HepG2 (cell line): ENCODE measurements around the gene TLCD3B. TPM values are rescaled to one million over a fixed set of nuclear protein-coding genes. Genes with fewer than 3 reads are reported as not detected.
A peak's percentile ranks its signal among the peaks of the same experiment; 100 is the strongest.

Experiments used
- KDM5B ChIP-seq: sonication (generic); formaldehyde crosslinking; IDR thresholded peaks from 2 replicates; pipeline ENCODE4 v1.4.0; 2020; ENCODE audit warnings: missing genetic modification reagents, mild to moderate bottlenecking, borderline replicate concordance
- KMT2A ChIP-seq: sonication (generic); formaldehyde crosslinking; IDR thresholded peaks from 2 replicates; pipeline ENCODE4 v1.4.0; 2020; ENCODE audit warnings: missing genetic modification reagents
- MEF2D ChIP-seq: sonication (generic); formaldehyde crosslinking; IDR thresholded peaks from 2 replicates; pipeline ENCODE4 v1.5.1; 2020; ENCODE audit warnings: mild to moderate bottlenecking, missing genetic modification reagents
- MLLT10 ChIP-seq: sonication (generic); formaldehyde crosslinking; IDR thresholded peaks from 2 replicates; pipeline ENCODE4 v1.4.0; 2020; ENCODE audit warnings: missing genetic modification reagents
- MTF2 ChIP-seq: sonication (generic); formaldehyde crosslinking; IDR thresholded peaks from 2 replicates; pipeline ENCODE4 v1.5.0; 2020; ENCODE audit warnings: missing genetic modification reagents, borderline replicate concordance
- NR2F2 ChIP-seq: IDR thresholded peaks from 2 replicates; pipeline ENCODE4 v1.6.1; 2012; ENCODE audit warnings: low read depth, inconsistent platforms, borderline replicate concordance
- POLR2AphosphoS5 ChIP-seq: IDR thresholded peaks from 2 replicates; pipeline ENCODE4 v1.6.1; 2012; ENCODE audit warnings: low read depth, low read length
- REPIN1 ChIP-seq: sonication (generic); formaldehyde crosslinking; IDR thresholded peaks from 2 replicates; pipeline ENCODE4 v1.8.0; 2022; ENCODE audit warnings: missing genetic modification reagents, low read depth, mild to moderate bottlenecking, borderline replicate concordance
- RFX5 ChIP-seq: IDR thresholded peaks from 2 replicates; pipeline ENCODE4 v1.6.1; 2011; ENCODE audit warnings: low read depth, low read length, improper control_type of control experiment
- SALL2 ChIP-seq: sonication (generic); formaldehyde crosslinking; IDR thresholded peaks from 2 replicates; pipeline ENCODE4 v1.8.1; 2023; ENCODE audit warnings: mild to moderate bottlenecking, missing genetic modification reagents, inconsistent platforms
- SMAD1 ChIP-seq: sonication (generic); formaldehyde crosslinking; IDR thresholded peaks from 2 replicates; pipeline ENCODE4 v1.4.0; 2020; ENCODE audit warnings: missing genetic modification reagents, low read depth, mild to moderate bottlenecking, borderline replicate concordance
- SP140L ChIP-seq: sonication (generic); formaldehyde crosslinking; IDR thresholded peaks from 2 replicates; pipeline ENCODE4 v1.4.0; 2020; ENCODE audit warnings: missing genetic modification reagents, borderline replicate concordance
- WIZ ChIP-seq: sonication (generic); formaldehyde crosslinking; IDR thresholded peaks from 2 replicates; pipeline ENCODE4 v1.5.1; 2020; ENCODE audit warnings: mild to moderate bottlenecking, missing genetic modification reagents
- ZBTB7B ChIP-seq: sonication (generic); formaldehyde crosslinking; IDR thresholded peaks from 2 replicates; pipeline ENCODE4 v1.4.0; 2020; ENCODE audit warnings: missing genetic modification reagents
- ZFP36L2 ChIP-seq: sonication (generic); formaldehyde crosslinking; IDR thresholded peaks from 2 replicates; pipeline ENCODE4 v1.4.0; 2020; ENCODE audit warnings: missing genetic modification reagents
- ZMYM3 ChIP-seq: sonication (generic); formaldehyde crosslinking; IDR thresholded peaks from 2 replicates; pipeline ENCODE4 v1.5.1; 2020; ENCODE audit warnings: mild to moderate bottlenecking, missing genetic modification reagents
- ZNF234 ChIP-seq: sonication (generic); formaldehyde crosslinking; conservative IDR thresholded peaks from 2 replicates; pipeline ENCODE4 v1.5.1; 2020; ENCODE audit warnings: mild to moderate bottlenecking, missing genetic modification reagents
- ZNF235 ChIP-seq: sonication (generic); formaldehyde crosslinking; IDR thresholded peaks from 2 replicates; pipeline ENCODE4 v1.8.1; 2023; ENCODE audit warnings: mild to moderate bottlenecking, missing genetic modification reagents, borderline replicate concordance
- ZNF44 ChIP-seq: sonication (generic); formaldehyde crosslinking; IDR thresholded peaks from 2 replicates; pipeline ENCODE4 v1.5.1; 2020; ENCODE audit warnings: mild to moderate bottlenecking, missing genetic modification reagents
- ZNF547 ChIP-seq: sonication (generic); formaldehyde crosslinking; IDR thresholded peaks from 2 replicates; pipeline ENCODE4 v1.5.1; 2020; ENCODE audit warnings: mild to moderate bottlenecking, missing genetic modification reagents
- ZNF615 ChIP-seq: sonication (generic); formaldehyde crosslinking; IDR thresholded peaks from 2 replicates; pipeline ENCODE4 v1.5.0; 2020; ENCODE audit warnings: mild to moderate bottlenecking, missing genetic modification reagents, borderline replicate concordance
- ZNF83 ChIP-seq: sonication (generic); formaldehyde crosslinking; IDR thresholded peaks from 2 replicates; pipeline ENCODE4 v1.4.0; 2020; ENCODE audit warnings: missing genetic modification reagents, mild to moderate bottlenecking, borderline replicate concordance
- polyA plus RNA-seq, 8 experiments: library from polyadenylated mRNA; depleted of rRNA in 3 of 8; stranded (reverse) in 7 of 8; unstranded in 1 of 8; fragments of >200 nt; fragmentation: Illumina TruSeq in 4 of 8; extraction: Trizol in 4 of 8; gene quantifications; 2 replicates each; pipeline versions ENCODE4 v1.2.1 to v1.2.3, GENCODE V29; 2011 to 2016; ENCODE audit warnings: low read depth in 4 of 8, missing spikeins in 1 of 8, mixed read lengths in 1 of 8; ENCODE audit not compliant: insufficient read depth in 1 of 8
- total RNA-seq, 5 experiments: library from RNA; depleted of rRNA; stranded (reverse); fragments of >200 nt; fragmentation: Illumina TruSeq; extraction: Trizol; gene quantifications; 2 replicates each; pipeline ENCODE4 v1.2.3, GENCODE V29; 2016; ENCODE audit warnings: low read depth in 1 of 5
- TF ChIP-seq, protein P1 (sequence below): sonication (generic); formaldehyde crosslinking; IDR thresholded peaks from 2 replicates; pipeline ENCODE4 v1.8.0; 2022; ENCODE audit warnings: missing genetic modification reagents, low read depth, mild to moderate bottlenecking, borderline replicate concordance
- TF ChIP-seq, protein P2 (sequence below): sonication (generic); formaldehyde crosslinking; IDR thresholded peaks from 2 replicates; pipeline ENCODE4 v1.4.0; 2020; ENCODE audit warnings: low read depth, missing genetic modification reagents
- TF ChIP-seq, protein P3 (sequence below): sonication (generic); formaldehyde crosslinking; IDR thresholded peaks from 2 replicates; pipeline ENCODE4 v1.5.0; 2020; ENCODE audit warnings: mild to moderate bottlenecking, missing genetic modification reagents

TLCD3B gene
- total and polyA plus RNA-seq, 2 of the 13 experiments (the other 11 are each of a cell fraction or from before 2014, with no cell fraction given) = not detected

DNA sequence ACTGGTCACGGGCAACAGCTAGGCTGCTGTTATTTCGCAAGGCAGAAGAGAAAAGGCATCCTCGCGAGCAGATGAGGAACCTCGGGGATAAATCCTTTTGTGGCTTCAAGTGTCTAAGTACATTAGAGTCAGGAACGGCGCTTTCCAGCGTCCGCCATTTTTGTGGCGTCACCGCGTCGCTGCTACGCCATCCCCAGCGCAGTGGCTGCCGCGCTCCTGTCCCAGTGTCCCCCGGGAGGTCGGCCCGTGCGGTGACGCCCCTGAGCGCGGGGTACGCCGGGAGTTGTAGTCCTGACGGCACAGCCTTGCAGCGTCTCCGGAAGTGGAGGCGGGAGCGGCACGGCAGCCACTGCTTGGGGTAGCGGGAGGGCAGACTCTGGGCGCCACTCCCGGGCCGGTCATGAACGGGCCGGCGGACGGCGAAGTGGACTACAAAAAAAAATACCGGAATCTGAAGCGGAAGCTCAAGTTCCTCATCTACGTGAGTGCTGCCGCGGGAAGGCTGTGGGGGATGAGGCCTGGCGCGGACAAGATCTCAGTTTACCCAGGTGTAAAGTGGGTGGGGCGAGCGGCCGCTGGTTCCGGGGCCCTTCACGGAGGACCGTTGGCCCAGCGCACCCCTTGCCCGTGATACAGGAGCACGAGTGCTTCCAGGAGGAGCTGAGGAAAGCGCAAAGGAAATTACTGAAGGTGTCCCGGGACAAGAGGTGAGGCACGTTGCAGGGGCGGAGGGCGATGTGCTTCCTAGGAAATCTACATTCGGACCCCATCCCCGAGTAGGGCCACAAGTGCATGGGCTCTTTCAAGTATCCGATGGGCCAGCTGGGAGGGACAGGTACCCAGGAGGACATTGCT, 34.9 kb downstream of the TLCD3B start, which contains the start of gene INO80E (continued):
- TF ChIP-seq SMAD1 (CRISPR knock-in tag) (0 out of 2 replicates have a peak, but pooled peaks have one; percentile 20), KDM5B (no peak; the same call in none of the 2 replicates), ZMYM3 (peak; percentile 55), KMT2A (CRISPR knock-in tag) (no peak), ZNF44 (CRISPR knock-in tag) (peak; percentile 37), REPIN1 (CRISPR knock-in tag) (peak; percentile 54; the same call in 1 of the 2 replicates), MLLT10 (CRISPR knock-in tag) (no peak), ZNF615 (CRISPR knock-in tag) (peak; percentile 29), ZNF83 (CRISPR knock-in tag) (no peak), ZNF235 (CRISPR knock-in tag) (peak; percentile 95), POLR2AphosphoS5 (peak; percentile 65), MTF2 (CRISPR knock-in tag) (peak; percentile 82; the same call in 1 of the 2 replicates), RFX5 (no peak; the same call in 1 of the 2 replicates), ZNF234 (CRISPR knock-in tag) (peak; percentile 77; the same call in 1 of the 2 replicates), NR2F2 (peak; percentile 10; the same call in 1 of the 2 replicates), MEF2D (peak; percentile 73), WIZ (CRISPR knock-in tag) (no peak), SALL2 (CRISPR knock-in tag) (peak; percentile 95), ZBTB7B (CRISPR knock-in tag) (peak; percentile 63; the same call in 1 of the 2 replicates), SP140L (CRISPR knock-in tag) (peak; percentile 32; the same call in 1 of the 2 replicates), ZFP36L2 (0 out of 2 replicates have a peak, but pooled peaks have one; percentile 7), ZNF547 (CRISPR knock-in tag) (peak; percentile 26; the same call in 1 of the 2 replicates)
- TF ChIP-seq, protein P1, sequence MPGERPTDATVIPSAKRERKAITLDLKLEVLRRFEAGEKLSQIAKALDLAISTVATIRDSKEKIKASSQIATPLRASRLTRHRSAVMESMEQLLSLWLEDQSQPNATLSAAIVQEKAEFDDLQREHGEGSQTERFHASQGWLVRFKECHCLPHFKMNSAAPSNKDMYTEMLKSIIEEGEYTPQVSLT (CRISPR knock-in tag) = no peak
- TF ChIP-seq, protein P2, sequence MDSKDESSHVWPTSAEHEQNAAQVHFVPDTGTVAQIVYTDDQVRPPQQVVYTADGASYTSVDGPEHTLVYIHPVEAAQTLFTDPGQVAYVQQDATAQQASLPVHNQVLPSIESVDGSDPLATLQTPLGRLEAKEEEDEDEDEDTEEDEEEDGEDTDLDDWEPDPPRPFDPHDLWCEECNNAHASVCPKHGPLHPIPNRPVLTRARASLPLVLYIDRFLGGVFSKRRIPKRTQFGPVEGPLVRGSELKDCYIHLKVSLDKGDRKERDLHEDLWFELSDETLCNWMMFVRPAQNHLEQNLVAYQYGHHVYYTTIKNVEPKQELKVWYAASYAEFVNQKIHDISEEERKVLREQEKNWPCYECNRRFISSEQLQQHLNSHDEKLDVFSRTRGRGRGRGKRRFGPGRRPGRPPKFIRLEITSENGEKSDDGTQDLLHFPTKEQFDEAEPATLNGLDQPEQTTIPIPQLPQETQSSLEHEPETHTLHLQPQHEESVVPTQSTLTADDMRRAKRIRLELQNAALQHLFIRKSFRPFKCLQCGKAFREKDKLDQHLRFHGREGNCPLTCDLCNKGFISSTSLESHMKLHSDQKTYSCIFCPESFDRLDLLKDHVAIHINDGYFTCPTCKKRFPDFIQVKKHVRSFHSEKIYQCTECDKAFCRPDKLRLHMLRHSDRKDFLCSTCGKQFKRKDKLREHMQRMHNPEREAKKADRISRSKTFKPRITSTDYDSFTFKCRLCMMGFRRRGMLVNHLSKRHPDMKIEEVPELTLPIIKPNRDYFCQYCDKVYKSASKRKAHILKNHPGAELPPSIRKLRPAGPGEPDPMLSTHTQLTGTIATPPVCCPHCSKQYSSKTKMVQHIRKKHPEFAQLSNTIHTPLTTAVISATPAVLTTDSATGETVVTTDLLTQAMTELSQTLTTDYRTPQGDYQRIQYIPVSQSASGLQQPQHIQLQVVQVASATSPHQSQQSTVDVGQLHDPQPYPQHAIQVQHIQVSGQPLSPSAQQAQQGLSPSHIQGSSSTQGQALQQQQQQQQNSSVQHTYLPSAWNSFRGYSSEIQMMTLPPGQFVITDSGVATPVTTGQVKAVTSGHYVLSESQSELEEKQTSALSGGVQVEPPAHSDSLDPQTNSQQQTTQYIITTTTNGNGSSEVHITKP (CRISPR knock-in tag) = peak; percentile 89
- TF ChIP-seq, protein P3, sequence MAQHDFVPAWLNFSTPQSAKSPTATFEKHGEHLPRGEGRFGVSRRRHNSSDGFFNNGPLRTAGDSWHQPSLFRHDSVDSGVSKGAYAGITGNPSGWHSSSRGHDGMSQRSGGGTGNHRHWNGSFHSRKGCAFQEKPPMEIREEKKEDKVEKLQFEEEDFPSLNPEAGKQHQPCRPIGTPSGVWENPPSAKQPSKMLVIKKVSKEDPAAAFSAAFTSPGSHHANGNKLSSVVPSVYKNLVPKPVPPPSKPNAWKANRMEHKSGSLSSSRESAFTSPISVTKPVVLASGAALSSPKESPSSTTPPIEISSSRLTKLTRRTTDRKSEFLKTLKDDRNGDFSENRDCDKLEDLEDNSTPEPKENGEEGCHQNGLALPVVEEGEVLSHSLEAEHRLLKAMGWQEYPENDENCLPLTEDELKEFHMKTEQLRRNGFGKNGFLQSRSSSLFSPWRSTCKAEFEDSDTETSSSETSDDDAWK (CRISPR knock-in tag) = no peak
